GM12878 (cell line): ENCODE measurements around the gene SLC1A7. TPM values are rescaled to one million over a fixed set of nuclear protein-coding genes. Genes with fewer than 3 reads are reported as not detected.

Source experiments
- ATAC-seq: fragments of 200-7000 bp; cut with Tn5 transposase; 3 replicates; pipeline ENCODE4 v1.9.1; 2020; ENCODE audit warnings: mild to moderate bottlenecking, moderate library complexity
- BruUV-seq: library from RNA; stranded (reverse); fragments of 400-500 nt; replicated peaks from 2 replicates; lab custom pipeline; 2021; lab: Mats Ljungman, UMichigan
- CTCF ChIA-PET: fragments of 300-600 bp; sonication (Branson Sonifier 250); formaldehyde crosslinking; extraction: SDS; loops from one replicate; lab custom pipeline; 2021; ENCODE audit warnings: inconsistent platforms; lab: Yijun Ruan, JAX
- POLR2A ChIA-PET: fragments of 350-600 bp; formaldehyde crosslinking; extraction: SDS; loops from one replicate; lab custom pipeline; 2021; ENCODE audit warnings: inconsistent platforms; lab: Charles Lee
- RAD21 ChIA-PET: fragments of 300-600 bp; sonication (Branson Sonifier 250); formaldehyde crosslinking; loops from one replicate; lab custom pipeline; 2023; ENCODE audit warnings: antibody characterized with exemption; ENCODE audit not compliant: unreplicated experiment; lab: Charles Lee
- SMC1A ChIA-PET: fragments of 300-600 bp; sonication (Branson Sonifier 250); formaldehyde crosslinking; loops from one replicate; lab custom pipeline; 2023; ENCODE audit not compliant: unreplicated experiment, uncharacterized antibody; lab: Charles Lee
- DNase-seq: peaks from one replicate; pipeline ENCODE4 v3.0.0-alpha.2; 2011; ENCODE audit warnings: low read depth, low spot score
- FAIRE-seq: peaks from 3 replicates; lab custom pipeline; 2011; peaks lifted over from hg19 to GRCh38; lab: Jason Lieb, UNC
- H2AFZ ChIP-seq: 2 replicates; pipeline ENCODE4 v1.6.0; 2011; ENCODE audit warnings: low read depth, low read length, control low read depth; ENCODE audit not compliant: control insufficient read depth
- H3K27ac ChIP-seq: 2 replicates; pipeline ENCODE4 v1.5.1; 2011; ENCODE audit warnings: control low read depth; ENCODE audit not compliant: control insufficient read depth, insufficient read depth
- H3K27me3 ChIP-seq, 2 experiments: replicated peaks in 1 of 2; 2 replicates each; pipeline versions ENCODE4 v1.6.0 to v1.6.1; 2011; ENCODE audit warnings: low read length in 1 of 2; ENCODE audit not compliant: control insufficient read depth in 2 of 2, insufficient read depth in 2 of 2
- H3K36me3 ChIP-seq, 2 experiments: 2 replicates each; pipeline ENCODE4 v1.5.1; 2011; ENCODE audit warnings: low read length in 1 of 2; ENCODE audit not compliant: control insufficient read depth in 2 of 2, insufficient read depth in 2 of 2
- H3K4me1 ChIP-seq: 2 replicates; pipeline ENCODE4 v1.6.1; 2011; ENCODE audit warnings: mild to moderate bottlenecking, low read length, moderate library complexity, mixed read lengths; ENCODE audit not compliant: control insufficient read depth, insufficient read depth
- H3K4me2 ChIP-seq: 2 replicates; pipeline ENCODE4 v1.6.0; 2011; ENCODE audit warnings: control low read depth; ENCODE audit not compliant: control insufficient read depth, insufficient read depth
- H3K4me3 ChIP-seq: fragments of 200-600 bp; sonication (generic); 2 replicates; pipeline ENCODE4 v1.5.1; 2016
- H3K79me2 ChIP-seq: 2 replicates; pipeline ENCODE4 v1.6.0; 2011; ENCODE audit warnings: low read length; ENCODE audit not compliant: control insufficient read depth, insufficient read depth
- H3K9ac ChIP-seq: 2 replicates; pipeline ENCODE4 v1.8.0; 2011; ENCODE audit warnings: low read length, control low read depth, mixed read lengths; ENCODE audit not compliant: control insufficient read depth, insufficient read depth
- H3K9me3 ChIP-seq: replicated peaks from 3 replicates; pipeline ENCODE4 v1.5.1; 2011; ENCODE audit warnings: mild to moderate bottlenecking, low read length; ENCODE audit not compliant: control insufficient read depth, insufficient read depth
- H4K20me1 ChIP-seq: 2 replicates; pipeline ENCODE4 v1.6.0; 2011; ENCODE audit not compliant: control insufficient read depth, insufficient read depth
- BCLAF1 ChIP-seq: fragments of 450-650 bp; IDR thresholded peaks from 2 replicates; pipeline ENCODE4 v1.6.1; 2017; ENCODE audit warnings: antibody characterized with exemption, mild to moderate bottlenecking, moderate library complexity
- CBFB ChIP-seq: IDR thresholded peaks from 2 replicates; pipeline ENCODE4 v1.6.1; 2016; ENCODE audit warnings: antibody characterized with exemption, low read depth
- GATAD2B ChIP-seq: fragments of 450-650 bp; conservative IDR thresholded peaks from 2 replicates; pipeline ENCODE4 v1.6.1; 2017; ENCODE audit warnings: low read depth, mild to moderate bottlenecking, moderate library complexity
- YY1 ChIP-seq: IDR thresholded peaks from 2 replicates; pipeline ENCODE4 v1.6.1; 2011; ENCODE audit warnings: low read depth, mild to moderate bottlenecking, low read length
- WGBS: methylation state at CpG from one replicate; pipeline ENCODE4 v1.1.6; 2016; ENCODE audit warnings: low lambda C conversion rate; ENCODE audit not compliant: insufficient replicate concordance, insufficient coverage; ENCODE audit errors: missing lambda C conversion rate; 5-methylcytosine and 5-hydroxymethylcytosine counted together
- in situ Hi-C: fragments of 300-500 bp; cut with MboI; formaldehyde crosslinking; loops from 9 replicates; pipeline ENCODE4 v1.14.3; 2018; ENCODE audit warnings: mixed read lengths
- intact Hi-C: fragments of 100-400 bp; cut with micrococcal nuclease; formaldehyde crosslinking; loops from one replicate; pipeline ENCODE4 v1.14.2; 2022; ENCODE audit not compliant: unreplicated experiment
- polyA plus RNA-seq, 11 experiments: library from polyadenylated mRNA; depleted of rRNA in 4 of 11; unstranded in 6 of 11; stranded (reverse) in 5 of 11; fragments of >200 nt; fragmentation: Nextera tagmentation in 4 of 11; fragmentation: Illumina TruSeq in 1 of 11; extraction: Ambion mirVana in 4 of 11; extraction: Trizol in 1 of 11; gene quantifications; 1 replicate in 1 of 11; 2 replicates in 10 of 11; pipeline versions ENCODE4 v1.2.1 to v1.2.3, GENCODE V29; 2011 to 2016; ENCODE audit warnings: inconsistent platforms in 2 of 11, missing spikeins in 2 of 11, low read depth in 1 of 11
- total RNA-seq, 4 experiments: library from RNA; depleted of rRNA in 3 of 4; stranded (reverse); fragments of >200 nt in 3 of 4; fragmentation: Illumina TruSeq in 1 of 4; extraction: Trizol in 1 of 4; gene quantifications; 2 replicates each; pipeline versions ENCODE4 v1.2.1 to v1.2.3, GENCODE V29; 2013 to 2021

The SLC1A7 gene
- total and polyA plus RNA-seq, 10 of the 15 experiments (the other 5 are each of a cell fraction or from before 2014, with no cell fraction given): not detected

DNA sequence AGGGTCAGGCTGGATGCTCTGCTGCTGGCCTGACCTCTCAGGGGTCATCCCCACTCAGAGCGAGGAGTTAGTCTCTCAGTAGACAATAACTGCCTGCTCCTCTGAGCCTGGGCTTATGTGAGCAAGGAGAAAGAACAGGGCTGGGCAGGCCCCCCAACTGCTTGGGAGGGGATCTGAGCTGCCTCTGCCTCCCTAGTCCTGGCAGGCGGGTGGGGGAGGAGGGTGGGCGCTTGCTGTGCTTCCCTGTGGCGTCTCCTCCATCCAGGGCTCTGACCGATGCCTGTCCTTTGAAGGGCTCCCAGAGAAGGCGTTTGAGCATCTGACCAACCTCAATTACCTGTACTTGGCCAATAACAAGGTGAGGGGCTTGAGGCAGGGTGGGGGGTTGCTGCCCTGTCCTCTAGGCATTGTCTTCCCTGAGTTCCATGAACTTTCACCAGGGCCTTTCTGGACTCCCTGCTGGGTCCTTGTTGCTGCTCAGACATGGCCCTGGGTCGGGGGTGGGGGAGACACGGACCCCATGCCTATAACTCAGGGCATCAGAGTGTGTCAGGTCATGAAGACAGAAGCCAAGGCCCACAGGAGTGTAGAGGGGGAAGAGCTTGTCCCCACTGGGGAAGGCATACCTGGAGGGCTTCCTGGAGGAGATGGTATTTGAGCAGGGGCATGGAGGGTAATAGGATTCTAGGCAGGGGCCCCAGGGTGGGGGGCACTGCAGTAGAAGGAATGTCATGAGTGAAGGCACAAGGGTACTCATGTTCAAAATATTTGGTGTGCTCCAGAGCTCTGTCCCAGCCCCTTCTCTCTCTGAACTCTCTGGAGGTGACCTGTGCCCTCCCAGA is 67.9 kb downstream of the SLC1A7 start:
- H4K20me1 ChIP-seq: no peaks in the 10 kb centered on the region
- no peaks in the 10 kb centered on the region for H3K4me1 ChIP-seq
- DNase-seq (no peak), FAIRE-seq (no peak), ATAC-seq (no peak)
- no peak overlapping the region for H3K4me3 ChIP-seq
- no TSS peak for BruUV-seq
- H3K9me3 ChIP-seq: no peaks in the 10 kb centered on the region
- ChIA-PET SMC1A (no interaction called here), CTCF (interaction anchor here (0.6 kb wide), 1 partner anchor 794 kb away, joined by 3 read pairs; no protein-coding TSS in a partner anchor), POLR2A (no interaction called here), RAD21 (no interaction called here)
- H2AFZ ChIP-seq: no peak overlapping the region
- no peaks in the 10 kb centered on the region for H3K36me3 ChIP-seq
- WGBS: 33% methylated on average over 8 of the region's 8 CpGs
- H3K9ac ChIP-seq: no peak overlapping the region
- in situ Hi-C loops: no loop called here
- H3K27me3 ChIP-seq: no peaks in the 10 kb centered on the region
- H3K79me2 ChIP-seq: no peaks in the 10 kb centered on the region
- intact Hi-C loops: no loop called here
- no peak overlapping the region for H3K4me2 ChIP-seq
- TF ChIP-seq BCLAF1 (no peak), GATAD2B (no peak), CBFB (no peak), YY1 (no peak)
- no peak overlapping the region for H3K27ac ChIP-seq
